Colonic mucosa (tissue), 4 donors: Measurements from ENCODE around the gene PRXL2C. TPM values are rescaled to one million over a fixed set of nuclear protein-coding genes. Genes with fewer than 3 reads are reported as not detected.

Experiments
- DNase-seq: peaks from one replicate; pipeline ENCODE4 v3.0.0-alpha.2; 2020
- H3K27ac ChIP-seq: fragments of 200-600 bp; one replicate; pipeline ENCODE4 v1.8.0; 2021
- H3K27me3 ChIP-seq: fragments of 200-600 bp; one replicate; pipeline ENCODE4 v1.8.0; 2021
- H3K36me3 ChIP-seq: fragments of 200-600 bp; one replicate; pipeline ENCODE4 v1.8.0; 2021
- H3K4me1 ChIP-seq: fragments of 200-600 bp; one replicate; pipeline ENCODE4 v1.8.0; 2021; ENCODE audit warnings: mild to moderate bottlenecking
- H3K4me3 ChIP-seq: fragments of 200-600 bp; one replicate; pipeline ENCODE4 v1.8.0; 2021
- H3K9ac ChIP-seq, 2 donors: one replicate each; pipeline ENCODE4 v1.7.0; 2013; ENCODE audit warnings: control low read depth in 2 of 2, low read depth in 2 of 2, low read length in 2 of 2
- H3K9me3 ChIP-seq: fragments of 200-600 bp; one replicate; pipeline ENCODE4 v1.8.0; 2021
- intact Hi-C: fragments of 100-400 bp; cut with DNase I; formaldehyde crosslinking; loops from one replicate; pipeline ENCODE4 v1.14.1; 2022
- total RNA-seq, 2 donors: library from RNA; stranded (reverse); fragmentation: NEBNext Ultra II Directional in 1 of 2; extraction: Animal tissue kit (Norgen Biotek cat#: 25700) in 1 of 2; gene quantifications; one replicate each; pipeline ENCODE4 v1.2.1, GENCODE V29; 2021
- TF ChIP-seq, protein P1 (sequence below): fragments of 200-600 bp; IDR thresholded peaks from one replicate; pipeline ENCODE4 v1.8.0; 2022; ENCODE audit warnings: antibody characterized with exemption, mild to moderate bottlenecking
- donor health status: healthy.
- donor health status: DM: no; HTN: no; CAD: no.
- donor health status: DM: no; HTN: no; CAD: no.

Gene PRXL2C
- total RNA-seq, 2 donors from 2014 or later: 2.6 to 6.6 TPM

DNA sequence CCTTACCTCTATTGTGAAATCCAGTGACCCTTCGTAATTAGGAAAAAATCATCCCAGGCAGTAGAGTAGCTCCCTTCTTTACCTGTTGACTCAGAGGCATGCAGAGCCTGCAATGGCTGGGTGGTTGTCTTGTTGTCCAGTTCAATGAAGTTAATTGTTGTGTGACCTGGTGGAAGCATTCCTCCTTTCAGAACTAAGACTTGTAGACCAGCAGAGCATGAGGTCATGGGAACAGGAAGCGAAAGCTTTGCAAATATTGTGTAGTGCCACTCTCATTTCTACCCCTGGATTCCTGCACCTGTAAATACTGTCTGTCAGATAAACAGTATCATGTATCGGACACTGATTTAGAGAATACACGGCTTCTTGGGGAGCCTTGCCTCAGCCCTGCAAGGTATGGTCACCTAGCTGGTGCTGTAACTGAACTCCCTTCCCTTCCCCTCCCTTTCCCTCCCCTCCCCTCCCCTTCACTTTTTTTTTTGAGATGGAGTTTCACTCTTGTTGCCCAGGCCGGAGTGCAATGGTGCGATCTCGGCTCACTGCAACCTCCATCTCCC, 5.7 kb upstream of the PRXL2C start:
- H3K27ac ChIP-seq: no peak overlapping the region
- H3K9me3 ChIP-seq: no peaks in the 10 kb centered on the region
- no peaks in the 10 kb centered on the region for H3K27me3 ChIP-seq
- intact Hi-C loops: loop anchor here (10.0 kb wide), 1 partner anchor 426 kb away; no protein-coding TSS in a partner anchor
- DNase-seq: no peak
- H3K9ac ChIP-seq: no peak overlapping the region
- no peak overlapping the region for H3K4me3 ChIP-seq
- H3K36me3 ChIP-seq: no peaks in the 10 kb centered on the region
- H3K4me1 ChIP-seq: no peaks in the 10 kb centered on the region
- TF ChIP-seq, protein P1, sequence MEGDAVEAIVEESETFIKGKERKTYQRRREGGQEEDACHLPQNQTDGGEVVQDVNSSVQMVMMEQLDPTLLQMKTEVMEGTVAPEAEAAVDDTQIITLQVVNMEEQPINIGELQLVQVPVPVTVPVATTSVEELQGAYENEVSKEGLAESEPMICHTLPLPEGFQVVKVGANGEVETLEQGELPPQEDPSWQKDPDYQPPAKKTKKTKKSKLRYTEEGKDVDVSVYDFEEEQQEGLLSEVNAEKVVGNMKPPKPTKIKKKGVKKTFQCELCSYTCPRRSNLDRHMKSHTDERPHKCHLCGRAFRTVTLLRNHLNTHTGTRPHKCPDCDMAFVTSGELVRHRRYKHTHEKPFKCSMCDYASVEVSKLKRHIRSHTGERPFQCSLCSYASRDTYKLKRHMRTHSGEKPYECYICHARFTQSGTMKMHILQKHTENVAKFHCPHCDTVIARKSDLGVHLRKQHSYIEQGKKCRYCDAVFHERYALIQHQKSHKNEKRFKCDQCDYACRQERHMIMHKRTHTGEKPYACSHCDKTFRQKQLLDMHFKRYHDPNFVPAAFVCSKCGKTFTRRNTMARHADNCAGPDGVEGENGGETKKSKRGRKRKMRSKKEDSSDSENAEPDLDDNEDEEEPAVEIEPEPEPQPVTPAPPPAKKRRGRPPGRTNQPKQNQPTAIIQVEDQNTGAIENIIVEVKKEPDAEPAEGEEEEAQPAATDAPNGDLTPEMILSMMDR: no peak

DNA sequence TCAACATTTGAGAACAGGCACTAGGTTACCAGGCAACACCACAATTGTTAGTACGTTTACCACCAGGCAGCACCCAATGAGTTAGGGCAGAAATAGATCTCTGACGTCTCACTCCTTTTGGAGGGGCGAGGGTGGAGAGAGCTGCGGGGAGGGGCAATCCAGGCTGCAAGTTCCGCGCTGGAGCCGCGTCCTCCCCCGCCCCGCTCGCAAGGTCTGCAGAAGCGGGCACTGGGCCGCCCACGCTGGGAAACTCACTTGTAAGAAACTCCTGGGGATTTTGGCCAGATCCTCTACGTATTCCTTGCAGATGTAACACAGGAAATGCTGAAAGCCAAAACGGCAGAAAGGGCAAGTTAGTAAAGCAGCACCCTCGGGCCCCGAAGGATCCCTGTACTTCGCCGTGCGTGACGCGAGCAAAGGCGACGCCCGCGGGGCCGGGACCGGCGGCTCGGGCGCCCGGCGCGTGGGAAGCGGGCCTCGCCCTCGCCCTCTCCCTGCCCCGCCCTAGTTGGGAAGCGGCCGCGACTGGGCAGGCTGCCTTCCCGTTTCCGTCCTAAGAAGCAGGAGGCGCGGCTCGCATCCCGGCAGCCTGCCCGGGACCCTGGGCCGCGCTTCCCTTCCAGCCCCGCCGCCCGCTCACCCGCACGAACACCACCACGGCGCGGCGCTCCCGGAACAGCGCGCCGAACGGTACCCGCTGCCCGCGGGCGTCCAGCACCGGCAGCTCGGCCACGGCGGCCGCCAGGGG, 493 bp downstream of the PRXL2C start:
- H3K9ac ChIP-seq: peak overlapping the region; percentile 46 to 87
- no peaks in the 10 kb centered on the region for H3K36me3 ChIP-seq
- no peaks in the 10 kb centered on the region for H3K9me3 ChIP-seq
- H3K4me1 ChIP-seq: no peaks in the 10 kb centered on the region
- TF ChIP-seq, protein P1: no peak
- intact Hi-C loops: loop anchor here (5.0 kb wide), 1 partner anchor 212 kb away; no protein-coding TSS in a partner anchor
- peak overlapping the region; percentile 60 for H3K4me3 ChIP-seq
- DNase-seq: peak; percentile 80
- H3K27me3 ChIP-seq: no peaks in the 10 kb centered on the region
- peak overlapping the region; percentile 83 for H3K27ac ChIP-seq

DNA sequence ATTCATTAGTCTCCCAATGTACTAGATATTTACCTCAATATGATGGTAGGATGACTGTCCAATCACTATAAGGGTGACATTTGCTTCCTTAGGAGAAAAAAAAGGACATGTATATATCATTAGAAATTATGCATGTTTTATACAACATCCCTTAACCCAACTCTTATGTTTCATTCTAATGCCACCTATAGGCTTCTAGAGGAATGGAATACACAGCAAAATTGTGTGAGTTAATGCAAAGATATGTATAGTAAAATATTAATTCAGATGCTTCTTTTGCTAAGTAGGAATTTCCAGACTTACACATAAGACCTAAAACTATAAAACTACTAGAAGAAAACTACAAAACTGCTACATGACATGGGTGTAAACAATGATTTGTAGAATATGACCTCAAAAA, 3.5 kb downstream of the PRXL2C start:
- Histone ChIP-seq H3K27ac (no peak overlapping the region), H3K4me3 (no peak overlapping the region), H3K36me3 (no peaks in the 10 kb centered on the region), H3K27me3 (no peaks in the 10 kb centered on the region), H3K4me1 (no peaks in the 10 kb centered on the region), H3K9ac (no peak overlapping the region), H3K9me3 (no peaks in the 10 kb centered on the region)
- TF ChIP-seq, protein P1: peak; percentile 23
- intact Hi-C loops: loop anchor here (5.0 kb wide), 1 partner anchor 209 kb away; no protein-coding TSS in a partner anchor
- no peak for DNase-seq

DNA sequence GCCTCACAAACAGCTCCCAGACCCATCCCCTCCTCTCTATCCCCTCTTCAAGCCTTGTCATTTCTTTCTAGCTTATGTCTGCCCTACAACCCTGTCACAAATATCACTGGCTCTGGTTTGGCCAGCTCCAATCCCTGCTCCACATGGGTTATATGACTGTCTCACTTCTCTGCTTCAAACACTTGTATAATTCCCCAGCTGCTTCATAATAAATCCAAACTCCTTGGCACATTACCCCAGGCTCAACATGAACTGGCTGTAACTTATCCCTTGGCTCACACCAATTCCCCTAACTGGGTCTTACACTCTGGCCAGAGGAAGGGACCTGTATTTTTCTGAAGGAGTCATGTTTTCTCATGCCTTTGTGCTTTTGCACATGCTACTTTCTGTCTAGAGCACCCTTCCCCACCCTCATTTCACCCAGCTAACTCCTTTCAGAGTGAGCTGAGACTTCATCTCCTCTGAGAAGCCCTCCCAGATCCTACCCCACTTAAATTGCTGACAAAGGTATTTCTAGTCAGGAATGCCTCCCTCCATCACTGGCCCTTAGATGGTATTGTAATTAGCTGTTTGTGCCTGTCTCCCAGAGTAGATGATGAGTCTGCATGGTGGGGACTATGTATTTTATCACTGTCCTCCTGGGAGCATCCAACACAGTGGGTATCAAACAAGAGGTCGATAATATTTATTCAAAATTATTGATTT, 5.3 kb downstream of the PRXL2C start:
- H3K27ac ChIP-seq: no peak overlapping the region
- no peaks in the 10 kb centered on the region for H3K9me3 ChIP-seq
- TF ChIP-seq, protein P1: no peak
- intact Hi-C loops: loop anchor here (5.0 kb wide), 1 partner anchor 207 kb away; no protein-coding TSS in a partner anchor
- no peak overlapping the region for H3K9ac ChIP-seq
- no peak for DNase-seq
- H3K4me3 ChIP-seq: no peak overlapping the region
- no peaks in the 10 kb centered on the region for H3K4me1 ChIP-seq
- no peaks in the 10 kb centered on the region for H3K36me3 ChIP-seq
- no peaks in the 10 kb centered on the region for H3K27me3 ChIP-seq

DNA sequence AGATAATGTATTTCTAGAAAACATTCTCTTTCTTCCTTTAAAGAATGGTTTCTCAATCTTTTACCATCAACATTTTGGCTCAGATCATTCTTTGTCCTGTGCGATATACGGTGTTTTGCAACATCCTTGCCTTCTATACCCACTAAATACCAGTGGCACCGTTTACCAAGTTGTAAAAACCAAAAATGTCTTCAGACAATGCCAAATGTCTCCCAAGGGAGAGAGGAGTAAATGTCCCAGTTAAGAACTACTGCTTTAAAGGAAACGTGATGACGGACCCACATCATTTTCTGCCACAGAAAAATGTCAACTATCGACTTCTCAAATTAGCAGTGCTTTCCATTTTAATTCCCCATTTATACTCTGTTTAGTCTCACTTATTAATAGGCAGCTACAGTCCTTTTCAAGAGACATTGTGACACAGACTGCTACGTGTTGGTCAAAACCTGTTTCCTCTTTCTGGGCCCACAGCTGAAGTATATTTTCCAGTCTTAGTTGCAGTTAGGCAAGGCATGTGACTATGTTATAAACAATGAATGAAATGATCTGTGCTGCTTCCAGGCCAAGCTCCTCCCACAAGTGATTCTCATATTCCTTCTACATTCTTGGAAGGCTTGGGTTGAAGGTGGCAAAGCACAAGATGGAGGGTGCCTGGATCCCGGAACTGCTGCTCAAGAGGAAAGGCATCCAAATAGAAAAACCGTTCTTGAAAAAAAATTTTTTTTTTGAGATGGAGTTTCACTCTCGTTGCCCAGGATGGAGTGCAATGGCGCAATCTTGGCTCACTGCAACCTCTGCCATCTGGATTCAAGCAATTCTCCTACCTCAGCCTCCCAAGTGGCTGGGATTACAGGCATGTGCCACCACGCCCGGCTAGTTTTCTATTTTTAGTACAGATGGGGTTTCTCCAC, 8.8 kb downstream of the PRXL2C start:
- H3K9ac ChIP-seq: no peak overlapping the region
- peak overlapping the region; percentile 26 for H3K27ac ChIP-seq
- TF ChIP-seq, protein P1: no peak
- no peaks in the 10 kb centered on the region for H3K27me3 ChIP-seq
- no peaks in the 10 kb centered on the region for H3K4me1 ChIP-seq
- intact Hi-C loops: no loop called here
- DNase-seq: no peak
- no peaks in the 10 kb centered on the region for H3K36me3 ChIP-seq
- H3K9me3 ChIP-seq: no peaks in the 10 kb centered on the region
- H3K4me3 ChIP-seq: no peak overlapping the region
